GM10266 (cell line): ENCODE results near the gene GPATCH2.

Experiments used
- DNase-seq: peaks from one replicate; pipeline ENCODE4 v3.0.0; 2012; ENCODE audit errors: extremely low spot score
- CTCF ChIP-seq: IDR thresholded peaks from 2 replicates; pipeline ENCODE4 v1.5.1; 2012; ENCODE audit warnings: mild to moderate bottlenecking, low read depth; ENCODE audit not compliant: control insufficient read depth, insufficient read depth; ENCODE audit errors: missing control alignments

GPATCH2 gene

DNA sequence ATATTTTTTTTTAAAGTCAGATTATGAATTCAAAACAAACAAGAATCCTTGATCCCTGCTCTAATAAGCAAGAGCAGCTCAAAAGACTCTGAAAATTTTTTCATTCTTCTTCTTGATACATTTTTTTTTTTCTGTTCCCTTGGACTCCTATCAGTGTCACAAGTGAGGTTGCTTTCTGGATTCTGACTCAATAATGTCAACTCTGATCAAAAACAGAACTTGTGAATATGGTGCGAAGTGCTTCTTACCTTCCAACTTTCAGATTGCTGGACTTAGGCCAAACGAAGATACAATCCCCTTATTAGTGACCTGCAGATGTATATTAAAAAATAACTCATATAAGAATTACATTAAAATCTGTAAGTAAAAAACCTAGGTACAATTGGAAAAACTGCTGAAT lies 136.1 kb downstream of the GPATCH2 start:
- no peak for TF ChIP-seq CTCF
- no peak for DNase-seq

DNA sequence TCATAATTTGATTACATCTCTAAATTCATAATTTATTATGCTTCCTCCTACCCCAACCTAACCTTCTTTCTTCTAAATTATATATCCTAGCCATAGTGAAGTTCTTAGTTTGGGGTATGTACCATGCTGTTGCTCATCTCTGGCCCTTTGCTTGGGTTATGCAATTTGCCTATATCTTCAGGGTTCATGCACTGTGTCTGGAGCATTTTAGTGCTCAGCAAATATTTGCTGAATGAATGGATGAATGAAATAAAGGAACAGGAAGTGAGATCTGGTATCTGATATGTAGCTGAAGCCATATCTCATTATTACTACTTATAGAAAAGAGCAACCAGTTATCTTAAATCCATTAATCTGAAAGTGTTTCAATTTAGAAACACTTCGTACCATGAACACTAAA lies 137.6 kb downstream of the GPATCH2 start:
- DNase-seq: no peak
- TF ChIP-seq CTCF: no peak

DNA sequence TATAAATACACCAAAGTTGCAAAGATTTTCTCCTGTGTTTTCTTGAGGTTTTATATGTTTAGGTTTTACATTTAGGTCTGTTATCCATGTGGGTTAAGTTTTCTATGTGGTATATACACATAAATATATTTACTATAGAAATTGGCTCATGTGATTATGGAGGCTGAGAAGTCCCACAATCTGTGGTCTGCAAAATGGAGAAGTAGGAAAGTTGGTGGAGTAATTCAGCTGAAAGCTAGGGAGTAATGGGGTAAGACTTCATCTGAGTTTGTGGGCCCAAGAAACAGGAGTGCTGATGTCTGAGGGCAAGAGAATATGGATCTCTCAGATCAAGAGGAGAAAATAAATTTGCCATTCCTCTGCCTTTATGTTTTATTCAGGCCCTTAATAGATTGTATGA lies 146.0 kb downstream of the GPATCH2 start:
- TF ChIP-seq CTCF: no peak
- no peak for DNase-seq

DNA sequence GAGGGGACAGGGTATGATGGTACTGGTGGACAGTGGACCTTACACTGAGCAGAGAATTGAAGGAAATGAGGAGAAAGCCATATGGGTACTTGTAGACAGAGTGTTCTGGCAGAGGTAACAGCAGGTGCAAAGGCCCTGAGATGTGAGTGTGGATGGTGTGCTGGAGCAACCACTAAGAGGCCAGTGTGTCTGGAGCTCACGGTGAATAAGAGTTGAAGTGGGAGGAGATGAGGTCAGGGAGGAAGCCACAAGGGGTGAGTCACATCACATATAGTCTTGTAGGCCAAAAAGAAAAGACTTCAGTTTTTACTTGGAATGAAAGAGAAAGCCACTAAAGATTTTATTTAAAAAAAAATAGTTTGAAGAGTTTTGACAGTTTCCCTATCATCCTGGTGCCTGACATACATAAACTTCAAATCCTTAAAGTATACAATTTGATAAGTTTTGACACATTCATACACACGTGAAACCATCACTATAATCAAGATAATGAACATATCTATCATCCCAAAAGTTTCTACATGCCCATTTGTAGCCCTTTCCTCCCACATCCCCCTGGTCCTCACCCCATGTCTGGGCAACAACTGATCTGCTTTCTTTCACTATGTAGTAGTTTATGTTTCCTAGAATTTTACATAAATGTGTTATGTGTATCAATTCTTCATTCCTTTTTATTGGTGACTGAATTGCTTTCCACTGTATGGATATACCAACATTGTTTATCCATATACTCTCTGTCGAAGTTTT lies 148.4 kb downstream of the GPATCH2 start:
- TF ChIP-seq CTCF: no peak
- DNase-seq: peak; percentile 25

GRCh38 chr1:217478450-217478849 lies 152.4 kb downstream of the GPATCH2 start:
- no peak for TF ChIP-seq CTCF
- DNase-seq: no peak

DNA sequence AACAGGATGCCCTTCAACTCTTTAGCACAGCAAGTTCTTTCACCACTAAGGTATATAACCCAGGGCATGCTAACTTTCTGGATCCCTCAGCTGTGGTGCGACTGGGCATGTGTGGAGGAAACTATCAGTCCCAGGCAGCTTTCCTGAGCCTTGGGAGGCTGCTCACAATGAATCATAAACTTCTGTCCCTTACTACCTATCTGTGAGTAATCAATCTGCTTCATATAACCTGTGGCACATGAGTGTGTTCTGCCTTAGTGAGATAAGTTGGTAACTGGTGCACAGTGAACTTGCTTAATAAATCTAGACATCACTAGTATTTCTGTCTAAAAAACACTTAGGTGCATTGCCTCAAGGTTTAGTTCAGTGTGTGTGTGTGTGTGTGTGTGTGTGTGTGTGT lies 158.0 kb downstream of the GPATCH2 start:
- no peak for DNase-seq
- no peak for TF ChIP-seq CTCF

DNA sequence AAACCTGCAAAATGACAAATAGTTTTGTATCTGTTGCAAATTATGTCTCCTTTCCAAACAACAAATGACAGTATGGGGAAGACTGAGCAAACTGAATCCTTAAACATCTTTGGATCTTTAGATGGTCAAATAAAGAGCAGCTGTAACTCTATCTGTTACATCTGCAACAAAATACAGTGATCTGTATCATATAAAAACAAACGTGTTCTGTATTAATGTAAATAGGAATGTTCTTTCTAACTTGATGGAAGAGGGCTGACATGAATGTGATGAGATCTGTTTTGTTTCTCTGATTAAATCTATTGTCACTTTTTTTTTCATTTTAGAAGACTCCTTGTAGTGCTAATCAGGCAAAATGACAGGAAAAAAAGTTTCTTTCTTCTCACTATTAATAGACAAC lies 159.5 kb downstream of the GPATCH2 start:
- DNase-seq: no peak
- TF ChIP-seq CTCF: no peak
